Left lung (tissue), 10 donors: ENCODE data around the gene PCNX2. TPM values are rescaled to one million over a fixed set of nuclear protein-coding genes. Genes with fewer than 3 reads are reported as not detected.

ENCODE experiments used
- ATAC-seq: fragments of 200-7000 bp; cut with Tn5 transposase; one replicate; pipeline ENCODE4 v1.9.1; 2020; ENCODE audit warnings: moderate library complexity
- DNase-seq, 4 donors: peaks; one replicate each; pipeline ENCODE4 v3.0.0-alpha.2; 2013 to 2020
- H3K27ac ChIP-seq, 2 donors: fragments of 200-600 bp; sonication (generic) in 1 of 2; one replicate each; pipeline versions ENCODE4 v1.5.0 to v1.8.0; 2020 to 2021
- H3K27me3 ChIP-seq, 2 donors: fragments of 200-600 bp; sonication (generic) in 1 of 2; one replicate each; pipeline versions ENCODE4 v1.5.0 to v1.8.0; 2020 to 2021
- H3K36me3 ChIP-seq, 2 donors: fragments of 200-600 bp; sonication (generic) in 1 of 2; one replicate each; pipeline versions ENCODE4 v1.5.0 to v1.8.0; 2020 to 2021
- H3K4me1 ChIP-seq, 2 donors: fragments of 200-600 bp; one replicate each; pipeline ENCODE4 v1.8.0; 2021
- H3K4me3 ChIP-seq, 2 donors: fragments of 200-600 bp; sonication (generic) in 1 of 2; one replicate each; pipeline versions ENCODE4 v1.5.0 to v1.8.0; 2020 to 2021; ENCODE audit warnings: mild to moderate bottlenecking in 1 of 2
- H3K9me3 ChIP-seq, 2 donors: fragments of 200-600 bp; sonication (generic) in 1 of 2; one replicate each; pipeline versions ENCODE4 v1.5.0 to v1.8.0; 2020 to 2021
- intact Hi-C, 2 donors: fragments of 100-400 bp; cut with DNase I; formaldehyde crosslinking; loops; one replicate each; pipeline versions ENCODE4 v1.11.2 to v1.14.2; 2022
- polyA plus RNA-seq, 6 donors: library from polyadenylated mRNA; unstranded; fragments of 120-200 nt; gene quantifications; one replicate each; pipeline ENCODE4 v1.2.1, GENCODE V29; 2013; ENCODE audit not compliant: insufficient read length in 6 of 6
- total RNA-seq, 2 donors: library from RNA; stranded (reverse); fragmentation: NEBNext Ultra II Directional; extraction: Animal tissue kit (Norgen Biotek cat#: 25700); gene quantifications; one replicate each; pipeline ENCODE4 v1.2.1, GENCODE V29; 2021
- TF ChIP-seq, protein P1 (sequence below), 2 donors: fragments of 200-600 bp; sonication (generic) in 1 of 2; IDR thresholded peaks; one replicate each; pipeline versions ENCODE4 v1.5.0 to v1.8.0; 2021; ENCODE audit warnings: antibody characterized with exemption in 2 of 2
- donor health status: DM: no; HTN: yes; CAD: no.
- donor health status: DM: no; HTN: no; CAD: no.

Gene PCNX2
- total and polyA plus RNA-seq, 8 donors: 9.2 to 14.7 (median 11.3) TPM

GRCh38 chr1:233253231-233253831 lies 42.2 kb downstream of the PCNX2 start:
- no peak for DNase-seq
- ATAC-seq: no peak
- Histone ChIP-seq H3K4me1 (peaks cover 0 to 7% of the 10 kb centered on the region in 2 donors), H3K9me3 (no peaks in the 10 kb centered on the region), H3K4me3 (no peak overlapping the region), H3K27ac (no peak overlapping the region), H3K36me3 (peaks cover 0 to 11% of the 10 kb centered on the region in 2 donors), H3K27me3 (no peaks in the 10 kb centered on the region)
- TF ChIP-seq, protein P1, sequence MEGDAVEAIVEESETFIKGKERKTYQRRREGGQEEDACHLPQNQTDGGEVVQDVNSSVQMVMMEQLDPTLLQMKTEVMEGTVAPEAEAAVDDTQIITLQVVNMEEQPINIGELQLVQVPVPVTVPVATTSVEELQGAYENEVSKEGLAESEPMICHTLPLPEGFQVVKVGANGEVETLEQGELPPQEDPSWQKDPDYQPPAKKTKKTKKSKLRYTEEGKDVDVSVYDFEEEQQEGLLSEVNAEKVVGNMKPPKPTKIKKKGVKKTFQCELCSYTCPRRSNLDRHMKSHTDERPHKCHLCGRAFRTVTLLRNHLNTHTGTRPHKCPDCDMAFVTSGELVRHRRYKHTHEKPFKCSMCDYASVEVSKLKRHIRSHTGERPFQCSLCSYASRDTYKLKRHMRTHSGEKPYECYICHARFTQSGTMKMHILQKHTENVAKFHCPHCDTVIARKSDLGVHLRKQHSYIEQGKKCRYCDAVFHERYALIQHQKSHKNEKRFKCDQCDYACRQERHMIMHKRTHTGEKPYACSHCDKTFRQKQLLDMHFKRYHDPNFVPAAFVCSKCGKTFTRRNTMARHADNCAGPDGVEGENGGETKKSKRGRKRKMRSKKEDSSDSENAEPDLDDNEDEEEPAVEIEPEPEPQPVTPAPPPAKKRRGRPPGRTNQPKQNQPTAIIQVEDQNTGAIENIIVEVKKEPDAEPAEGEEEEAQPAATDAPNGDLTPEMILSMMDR (IDR thresholded peaks at IDR 0.05): no peak
- intact Hi-C loops: no loop called here

GRCh38 chr1:233252441-233252840 lies 43.1 kb downstream of the PCNX2 start:
- H3K27ac ChIP-seq: no peak overlapping the region
- TF ChIP-seq, protein P1 (IDR thresholded peaks at IDR 0.05): no peak
- H3K27me3 ChIP-seq: no peaks in the 10 kb centered on the region
- DNase-seq: peak in 1 of 4 donors; percentile 39
- H3K4me3 ChIP-seq: no peak overlapping the region
- no peaks in the 10 kb centered on the region for H3K9me3 ChIP-seq
- intact Hi-C loops: no loop called here
- H3K36me3 ChIP-seq: peaks cover 0 to 4% of the 10 kb centered on the region in 2 donors
- peaks cover 0 to 7% of the 10 kb centered on the region in 2 donors for H3K4me1 ChIP-seq
- ATAC-seq: peak; percentile 62

DNA sequence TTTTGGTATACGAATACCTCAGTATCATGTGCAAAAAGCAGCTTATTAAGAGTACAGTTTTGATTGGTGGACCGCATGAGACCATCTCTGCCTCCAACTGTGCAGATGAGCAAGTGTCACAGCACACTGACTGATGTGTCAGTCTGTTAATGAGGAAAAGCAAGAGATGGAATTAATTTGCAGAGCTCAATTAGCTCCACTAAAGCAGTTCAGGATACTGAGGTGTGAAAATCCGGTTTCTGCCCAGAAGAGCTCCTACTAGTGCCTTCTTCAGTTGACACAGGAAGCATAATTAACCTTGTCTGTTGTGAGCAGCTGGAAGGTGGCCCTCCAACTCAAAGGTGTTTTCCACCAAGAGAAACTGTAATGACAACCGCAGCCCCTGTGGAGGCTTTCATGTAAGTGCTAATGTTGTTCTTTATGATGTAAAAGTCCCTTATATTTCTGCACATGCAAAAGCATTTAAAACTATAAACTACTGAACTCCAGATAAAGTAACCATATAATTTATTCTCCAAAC lies 44.3 kb downstream of the PCNX2 start:
- Histone ChIP-seq H3K27me3 (no peaks in the 10 kb centered on the region), H3K4me3 (no peak overlapping the region)

GRCh38 chr1:233248014-233248413 lies 47.5 kb downstream of the PCNX2 start:
- TF ChIP-seq, protein P1 (IDR thresholded peaks at IDR 0.05): no peak
- Histone ChIP-seq H3K36me3 (peaks cover 0 to 4% of the 10 kb centered on the region in 2 donors), H3K4me3 (no peak overlapping the region), H3K27me3 (no peaks in the 10 kb centered on the region), H3K9me3 (no peaks in the 10 kb centered on the region), H3K4me1 (peaks cover 0 to 16% of the 10 kb centered on the region in 2 donors), H3K27ac (no peak overlapping the region)
- intact Hi-C loops: loop anchor here in 1 of 2 donors (10.0 kb wide), 1 partner anchor 613 kb away; the partner anchor contains the start of gene SIPA1L2
- DNase-seq: no peak
- no peak for ATAC-seq

More for the DNA sequence above, 44.3 kb downstream of the PCNX2 start:
- Histone ChIP-seq H3K27ac (no peak overlapping the region), H3K9me3 (no peaks in the 10 kb centered on the region), H3K4me1 (peaks cover 0 to 7% of the 10 kb centered on the region in 2 donors), H3K36me3 (peaks cover 0 to 4% of the 10 kb centered on the region in 2 donors)
- ATAC-seq: no peak
- DNase-seq: no peak
- TF ChIP-seq, protein P1 (IDR thresholded peaks at IDR 0.05): no peak
- intact Hi-C loops: no loop called here

DNA sequence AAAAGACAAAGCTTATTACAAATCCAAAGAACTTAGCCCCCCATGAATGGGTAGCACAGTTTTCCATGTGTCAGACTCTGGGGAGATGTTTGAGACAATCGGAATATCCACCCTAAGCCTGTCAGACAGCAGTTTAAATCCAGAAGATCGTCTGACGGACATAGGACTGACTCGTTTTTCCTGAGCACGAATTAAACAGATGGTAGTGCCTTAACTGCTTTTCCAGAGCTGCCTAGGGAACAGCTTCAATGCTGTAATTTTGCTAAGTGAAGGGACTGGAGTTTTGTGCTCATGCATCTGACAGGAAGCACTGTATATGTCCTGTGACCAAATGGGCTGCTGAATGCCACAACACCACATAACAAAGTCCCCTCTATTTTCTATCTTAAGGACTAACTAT lies 48.6 kb downstream of the PCNX2 start:
- H3K9me3 ChIP-seq: no peaks in the 10 kb centered on the region
- no peak for ATAC-seq
- H3K27ac ChIP-seq: no peak overlapping the region
- H3K27me3 ChIP-seq: no peaks in the 10 kb centered on the region
- H3K36me3 ChIP-seq: no peaks in the 10 kb centered on the region
- peaks cover 0 to 20% of the 10 kb centered on the region in 2 donors for H3K4me1 ChIP-seq
- TF ChIP-seq, protein P1 (IDR thresholded peaks at IDR 0.05): no peak
- intact Hi-C loops: loop anchor here in 1 of 2 donors (10.0 kb wide), 1 partner anchor 612 kb away; the partner anchor contains the start of gene SIPA1L2
- no peak for DNase-seq
- H3K4me3 ChIP-seq: no peak overlapping the region
